MCF 10A (cell line): ENCODE measurements around the gene ASAP2. TPM values are rescaled to one million over a fixed set of nuclear protein-coding genes. Genes with fewer than 3 reads are reported as not detected.

ENCODE experiments used
- BruUV-seq: library from RNA; stranded (reverse); fragments of 400-500 nt; replicated peaks from 2 replicates; lab custom pipeline; 2021; lab: Mats Ljungman, UMichigan
- CTCF ChIA-PET: fragments of 300-600 bp; sonication (Branson Sonifier 250); formaldehyde crosslinking; extraction: SDS; loops from one replicate; lab custom pipeline; 2021; ENCODE audit warnings: antibody characterized with exemption, inconsistent platforms; lab: Yijun Ruan, JAX
- POLR2A ChIA-PET: fragments of 300-600, 350-650 bp; sonication (Branson Sonifier 250); formaldehyde crosslinking; extraction: SDS; loops from one replicate; lab custom pipeline; 2020; ENCODE audit warnings: antibody characterized with exemption, inconsistent platforms; lab: Yijun Ruan, JAX
- DNase-seq: peaks from one replicate; pipeline ENCODE4 v3.0.0-alpha.2; 2018; ENCODE audit not compliant: unreplicated experiment
- H3K27ac Mint-ChIP-seq: one replicate; pipeline ENCODE4 v1.8.0; 2022; ENCODE audit warnings: mild to moderate bottlenecking, low read depth, mixed read lengths; ENCODE audit not compliant: unreplicated experiment
- H3K27me3 Mint-ChIP-seq: one replicate; pipeline ENCODE4 v1.8.0; 2022; ENCODE audit warnings: mixed read lengths; ENCODE audit not compliant: insufficient read depth, unreplicated experiment
- H3K36me3 Mint-ChIP-seq: one replicate; pipeline ENCODE4 v1.8.0; 2022; ENCODE audit warnings: mild to moderate bottlenecking, moderate library complexity, mixed read lengths; ENCODE audit not compliant: insufficient read depth, unreplicated experiment
- H3K4me1 Mint-ChIP-seq: one replicate; pipeline ENCODE4 v1.8.0; 2022; ENCODE audit warnings: mixed read lengths; ENCODE audit not compliant: insufficient read depth, unreplicated experiment
- H3K4me3 Mint-ChIP-seq: one replicate; pipeline ENCODE4 v1.8.0; 2022; ENCODE audit warnings: mild to moderate bottlenecking, moderate library complexity, mixed read lengths; ENCODE audit not compliant: unreplicated experiment
- H3K9me3 Mint-ChIP-seq: one replicate; pipeline ENCODE4 v1.8.0; 2022; ENCODE audit warnings: mixed read lengths; ENCODE audit not compliant: unreplicated experiment
- CTCF ChIP-seq: fragments of 200-600 bp; IDR thresholded peaks from one replicate; pipeline ENCODE4 v1.8.0; 2022; ENCODE audit warnings: antibody characterized with exemption, mild to moderate bottlenecking; ENCODE audit not compliant: unreplicated experiment
- intact Hi-C: fragments of 100-400 bp; cut with micrococcal nuclease; formaldehyde crosslinking; loops from 2 replicates; pipeline ENCODE4 v1.14.1; 2022
- total RNA-seq: library from RNA; stranded (reverse); gene quantifications from 2 replicates; pipeline ENCODE4 v1.2.3, GENCODE V29; 2022

ASAP2 gene
- total RNA-seq, 1 experiment from 2014 or later = 80.8 TPM

DNA sequence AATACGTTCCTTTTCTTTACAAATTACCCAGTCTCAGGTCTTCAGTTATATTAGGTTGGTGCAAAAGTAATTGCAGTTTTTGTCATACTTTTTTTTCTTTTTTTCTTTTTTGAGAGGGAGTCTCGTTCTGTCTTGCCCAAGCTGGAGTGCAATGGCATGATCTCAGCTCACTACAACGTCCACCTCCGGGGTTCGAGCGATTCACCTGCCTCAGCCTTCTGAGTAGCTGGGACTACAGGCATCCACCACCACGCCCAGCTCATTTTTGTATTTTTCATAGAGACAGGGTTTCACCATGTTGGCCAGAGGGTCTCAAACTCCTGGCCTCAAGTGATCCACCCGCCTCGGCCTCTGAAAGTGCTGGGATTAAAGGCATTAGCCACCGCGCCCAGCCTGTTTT is 43.8 kb upstream of the ASAP2 start:
- Mint-ChIP-seq H3K27ac (no peak overlapping the region), H3K9me3 (no peaks in the 10 kb centered on the region), H3K27me3 (no peaks in the 10 kb centered on the region), H3K4me1 (peaks cover 20% of the 10 kb centered on the region), H3K36me3 (no peaks in the 10 kb centered on the region), H3K4me3 (no peak overlapping the region)
- ChIA-PET CTCF (interaction anchor here (0.6 to 2.2 kb wide), 7 partner anchors 17 to 283 kb away, joined by 3 to 10 read pairs (median 3); no protein-coding TSS in a partner anchor), POLR2A (interaction anchor here (0.6 to 2.2 kb wide), 7 partner anchors 8 to 82 kb away, joined by 3 to 12 read pairs (median 3); no protein-coding TSS in a partner anchor)
- DNase-seq = no peak
- TF ChIP-seq CTCF = no peak
- intact Hi-C loops = no loop called here
- no TSS peak for BruUV-seq

DNA sequence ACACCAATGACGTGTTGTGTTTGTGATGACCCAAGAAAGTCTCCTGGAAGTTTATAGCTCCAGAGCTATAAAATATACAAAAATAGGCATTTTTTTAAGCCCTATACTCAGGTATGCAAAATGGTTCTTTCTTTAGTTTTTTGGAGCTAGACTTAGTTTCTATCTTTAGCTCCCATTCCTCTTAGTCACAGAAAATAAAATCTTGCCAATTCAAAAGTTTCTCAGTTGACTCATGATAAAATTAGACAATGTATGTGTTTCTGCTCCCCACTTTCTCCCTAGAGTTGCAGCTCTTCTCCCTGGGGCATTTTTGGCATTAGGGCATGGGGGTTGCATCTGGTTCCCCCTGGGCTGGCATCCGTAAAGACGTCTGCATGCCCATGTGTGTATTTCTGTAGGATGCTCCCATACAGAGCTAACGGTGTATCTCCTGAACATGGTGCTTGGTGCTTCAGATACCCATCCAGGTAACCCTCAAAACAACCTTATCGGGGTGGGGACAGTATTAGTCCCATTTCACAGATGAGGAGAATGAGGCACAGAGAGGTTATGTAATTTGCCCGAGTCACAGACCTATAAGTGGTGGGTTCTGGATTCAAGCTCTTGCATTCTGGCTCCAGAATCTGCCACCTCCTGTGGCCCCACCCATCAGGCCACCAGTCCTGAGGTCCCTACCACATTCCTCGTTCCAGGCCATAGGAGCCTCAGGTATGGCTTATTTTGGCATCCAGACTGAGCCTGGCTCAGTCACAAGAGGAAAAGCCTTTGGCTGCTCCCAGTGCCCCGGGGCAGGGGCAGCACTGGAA is 43.1 kb upstream of the ASAP2 start:
- Mint-ChIP-seq H3K27ac (peak overlapping the region; percentile 74), H3K4me3 (no peak overlapping the region), H3K36me3 (no peaks in the 10 kb centered on the region), H3K9me3 (no peaks in the 10 kb centered on the region), H3K4me1 (peaks cover 20% of the 10 kb centered on the region), H3K27me3 (no peaks in the 10 kb centered on the region)
- ChIA-PET CTCF (interaction anchor here (0.5 to 2.2 kb wide), 9 partner anchors 17 to 284 kb away, joined by 3 to 10 read pairs (median 3); no protein-coding TSS in a partner anchor), POLR2A (interaction anchor here (0.6 to 2.2 kb wide), 8 partner anchors 9 to 1470 kb away, joined by 3 to 12 read pairs (median 3); no protein-coding TSS in a partner anchor)
- peak; percentile 62 for DNase-seq
- intact Hi-C loops = no loop called here
- no peak for TF ChIP-seq CTCF
- BruUV-seq = no TSS peak

DNA sequence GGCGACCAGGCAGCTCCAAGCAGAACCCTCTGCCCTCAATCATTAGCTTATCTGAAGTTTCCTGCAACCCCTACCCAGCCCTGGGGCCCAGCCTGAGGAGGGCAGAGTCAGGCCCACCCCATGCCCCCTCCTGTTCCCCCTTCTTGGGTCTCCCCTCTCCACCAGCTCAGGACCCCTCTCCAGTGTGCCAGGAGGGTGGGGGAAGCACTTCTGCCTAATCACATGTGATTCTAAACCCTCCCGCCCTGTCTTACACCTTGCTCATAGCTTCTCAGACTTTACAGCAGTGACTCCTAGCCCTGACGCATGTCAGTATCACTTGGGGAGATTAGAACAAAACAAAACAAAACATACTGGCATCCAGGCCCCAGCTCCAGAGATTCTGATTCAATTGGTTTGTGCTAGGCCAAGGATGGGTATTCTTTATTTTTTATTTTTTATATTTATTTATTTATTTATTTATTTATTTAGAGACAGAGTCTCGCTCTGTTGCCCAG is 42.5 kb upstream of the ASAP2 start:
- peak overlapping the region; percentile 74 for H3K27ac Mint-ChIP-seq
- H3K4me3 Mint-ChIP-seq = no peak overlapping the region
- intact Hi-C loops = no loop called here
- TF ChIP-seq CTCF = no peak
- peaks cover 20% of the 10 kb centered on the region for H3K4me1 Mint-ChIP-seq
- H3K9me3 Mint-ChIP-seq = no peaks in the 10 kb centered on the region
- no peaks in the 10 kb centered on the region for H3K36me3 Mint-ChIP-seq
- DNase-seq = no peak
- no peaks in the 10 kb centered on the region for H3K27me3 Mint-ChIP-seq
- ChIA-PET POLR2A (interaction anchor here (0.6 to 2.2 kb wide), 5 partner anchors 11 to 1470 kb away, joined by 3 to 12 read pairs (median 5); no protein-coding TSS in a partner anchor), CTCF (interaction anchor here (0.7 to 2.2 kb wide), 4 partner anchors 10 to 22 kb away, joined by 3 to 10 read pairs (median 6); no protein-coding TSS in a partner anchor)
- no TSS peak for BruUV-seq

DNA sequence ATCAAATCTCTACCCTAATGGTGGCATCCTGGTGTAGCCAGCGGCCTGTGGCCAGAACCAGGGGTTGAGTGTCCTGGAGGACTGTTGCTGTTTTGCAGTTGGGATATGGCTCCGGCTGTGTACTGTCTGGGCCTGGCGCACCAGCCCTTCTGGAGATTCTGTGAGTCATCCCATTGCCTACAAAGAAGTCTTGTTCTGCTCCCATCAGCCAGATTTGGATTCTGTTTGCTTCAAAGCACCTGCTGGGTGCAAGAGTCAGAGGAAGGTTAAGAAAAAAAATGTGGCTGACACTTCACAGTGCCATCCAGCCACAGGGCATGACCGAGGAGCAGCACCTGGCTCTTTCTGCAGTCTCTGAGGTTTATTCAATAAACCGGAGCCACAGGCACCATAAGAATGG is 41.0 kb upstream of the ASAP2 start:
- BruUV-seq = no TSS peak
- no peak overlapping the region for H3K27ac Mint-ChIP-seq
- no peak for TF ChIP-seq CTCF
- intact Hi-C loops = no loop called here
- no peak overlapping the region for H3K4me3 Mint-ChIP-seq
- ChIA-PET POLR2A (interaction anchor here (1.0 to 1.2 kb wide), 2 partner anchors 13 to 21 kb away, joined by 4 to 6 read pairs; no protein-coding TSS in a partner anchor), CTCF (interaction anchor here (0.6 to 0.9 kb wide), 3 partner anchors 16 to 197 kb away, joined by 3 to 4 read pairs (median 3); no protein-coding TSS in a partner anchor)
- peak; percentile 34 for DNase-seq
- H3K27me3 Mint-ChIP-seq = no peaks in the 10 kb centered on the region
- no peaks in the 10 kb centered on the region for H3K9me3 Mint-ChIP-seq
- peaks cover 20% of the 10 kb centered on the region for H3K4me1 Mint-ChIP-seq
- H3K36me3 Mint-ChIP-seq = no peaks in the 10 kb centered on the region
